HG03280 (cell line): ENCODE data around the gene C4A.
"Not testable (repeated sequence)": the region's sequence is repeated elsewhere in the genome, so short reads cannot be mapped to it uniquely, and the experiment has no call there.

Experiments
- ATAC-seq: cut with Tn5 transposase; IDR thresholded peaks from one replicate; pipeline ENCODE4 v1.9.1; 2021; ENCODE audit warnings: mild to moderate bottlenecking, moderate library complexity; ENCODE audit not compliant: unreplicated experiment

The C4A gene

GRCh38 chr6:32014547-32014946 is 32.7 kb downstream of the C4A start, which contains the start of gene C4B:
Gene C4B (plus strand): TSS chr6:32014795. CDS start chr6:32014846, 51 bp downstream.
- ATAC-seq = not testable (repeated sequence)

GRCh38 chr6:32022100-32022499 is 40.2 kb downstream of the C4A start:
- ATAC-seq = not testable (repeated sequence)

DNA sequence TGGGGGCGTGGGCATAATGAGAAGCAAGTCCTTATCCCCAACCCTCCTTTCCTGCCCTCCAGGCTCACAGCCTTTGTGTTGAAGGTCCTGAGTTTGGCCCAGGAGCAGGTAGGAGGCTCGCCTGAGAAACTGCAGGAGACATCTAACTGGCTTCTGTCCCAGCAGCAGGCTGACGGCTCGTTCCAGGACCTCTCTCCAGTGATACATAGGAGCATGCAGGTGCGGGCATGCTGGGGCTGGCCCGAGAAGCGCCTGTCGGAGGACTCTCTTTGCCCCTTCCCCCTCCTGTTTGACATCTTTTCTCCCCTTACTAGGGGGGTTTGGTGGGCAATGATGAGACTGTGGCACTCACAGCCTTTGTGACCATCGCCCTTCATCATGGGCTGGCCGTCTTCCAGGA is 46.8 kb downstream of the C4A start:
- ATAC-seq = not testable (repeated sequence)

GRCh38 chr6:32029553-32029952 is 47.7 kb downstream of the C4A start:
- not testable (repeated sequence) for ATAC-seq

- not testable (repeated sequence) for ATAC-seq
Measured at GRCh38 chr6:32035283-32036013, 53.6 kb downstream of the C4A start.

DNA sequence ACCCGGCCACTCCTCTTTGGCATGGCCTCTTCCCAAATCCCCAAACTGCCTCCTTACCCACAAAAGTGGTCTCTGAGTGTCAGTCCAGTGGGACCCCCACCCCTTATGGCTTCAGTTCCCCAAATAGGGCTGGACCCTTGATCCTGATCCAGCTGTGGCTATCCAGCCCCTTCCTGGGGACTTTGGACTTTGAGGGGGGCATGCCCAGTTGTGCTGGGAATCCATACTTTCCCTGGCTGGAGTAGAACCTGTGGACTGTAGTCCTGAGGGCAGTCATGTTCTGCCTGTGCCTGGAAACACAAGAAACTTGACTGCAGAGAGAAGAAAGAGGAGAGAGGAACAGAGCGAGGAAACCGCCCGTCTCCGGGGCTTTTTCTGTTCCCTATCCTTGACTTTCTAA is 55.3 kb downstream of the C4A start:
- not testable (repeated sequence) for ATAC-seq

- not testable (repeated sequence) for ATAC-seq
Measured at GRCh38 chr6:32037598-32038524, 56.0 kb downstream of the C4A start, which contains the start of gene CYP21A2. Gene CYP21A2 (plus strand): TSS chr6:32038415. CDS start chr6:32038423, 8 bp downstream.

GRCh38 chr6:32038878-32039277 is 57.0 kb downstream of the C4A start:
- ATAC-seq = not testable (repeated sequence)

DNA sequence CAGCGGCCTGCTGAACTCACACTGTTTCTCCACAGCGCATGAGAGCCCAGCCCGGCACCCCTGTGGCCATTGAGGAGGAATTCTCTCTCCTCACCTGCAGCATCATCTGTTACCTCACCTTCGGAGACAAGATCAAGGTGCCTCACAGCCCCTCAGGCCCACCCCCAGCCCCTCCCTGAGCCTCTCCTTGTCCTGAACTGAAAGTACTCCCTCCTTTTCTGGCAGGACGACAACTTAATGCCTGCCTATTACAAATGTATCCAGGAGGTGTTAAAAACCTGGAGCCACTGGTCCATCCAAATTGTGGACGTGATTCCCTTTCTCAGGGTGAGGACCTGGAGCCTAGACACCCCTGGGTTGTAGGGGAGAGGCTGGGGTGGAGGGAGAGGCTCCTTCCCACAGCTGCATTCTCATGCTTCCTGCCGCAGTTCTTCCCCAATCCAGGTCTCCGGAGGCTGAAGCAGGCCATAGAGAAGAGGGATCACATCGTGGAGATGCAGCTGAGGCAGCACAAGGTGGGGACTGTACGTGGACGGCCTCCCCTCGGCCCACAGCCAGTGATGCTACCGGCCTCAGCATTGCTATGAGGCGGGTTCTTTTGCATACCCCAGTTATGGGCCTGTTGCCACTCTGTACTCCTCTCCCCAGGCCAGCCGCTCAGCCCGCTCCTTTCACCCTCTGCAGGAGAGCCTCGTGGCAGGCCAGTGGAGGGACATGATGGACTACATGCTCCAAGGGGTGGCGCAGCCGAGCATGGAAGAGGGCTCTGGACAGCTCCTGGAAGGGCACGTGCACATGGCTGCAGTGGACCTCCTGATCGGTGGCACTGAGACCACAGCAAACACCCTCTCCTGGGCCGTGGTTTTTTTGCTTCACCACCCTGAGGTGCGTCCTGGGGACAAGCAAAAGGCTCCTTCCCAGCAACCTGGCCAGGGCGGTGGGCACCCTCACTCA is 57.7 kb downstream of the C4A start:
- ATAC-seq = not testable (repeated sequence)

- ATAC-seq = not testable (repeated sequence)
Measured at GRCh38 chr6:32040299-32041049, 58.6 kb downstream of the C4A start.

DNA sequence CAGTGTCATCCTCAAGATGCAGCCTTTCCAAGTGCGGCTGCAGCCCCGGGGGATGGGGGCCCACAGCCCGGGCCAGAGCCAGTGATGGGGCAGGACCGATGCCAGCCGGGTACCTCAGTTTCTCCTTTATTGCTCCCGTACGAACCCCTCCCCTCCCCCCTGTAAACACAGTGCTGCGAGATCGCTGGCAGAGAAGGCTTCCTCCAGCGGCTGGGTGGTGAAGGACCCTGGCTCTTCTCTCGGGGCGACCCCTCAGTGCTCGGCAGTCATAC is 59.1 kb downstream of the C4A start:
- ATAC-seq = not testable (repeated sequence)

GRCh38 chr6:32041385-32041784 is 59.5 kb downstream of the C4A start:
- ATAC-seq = not testable (repeated sequence)

GRCh38 chr6:32042276-32042675 is 60.4 kb downstream of the C4A start:
- ATAC-seq = not testable (repeated sequence)

- not testable (repeated sequence) for ATAC-seq
Measured at GRCh38 chr6:32043589-32044380, 61.9 kb downstream of the C4A start.

DNA sequence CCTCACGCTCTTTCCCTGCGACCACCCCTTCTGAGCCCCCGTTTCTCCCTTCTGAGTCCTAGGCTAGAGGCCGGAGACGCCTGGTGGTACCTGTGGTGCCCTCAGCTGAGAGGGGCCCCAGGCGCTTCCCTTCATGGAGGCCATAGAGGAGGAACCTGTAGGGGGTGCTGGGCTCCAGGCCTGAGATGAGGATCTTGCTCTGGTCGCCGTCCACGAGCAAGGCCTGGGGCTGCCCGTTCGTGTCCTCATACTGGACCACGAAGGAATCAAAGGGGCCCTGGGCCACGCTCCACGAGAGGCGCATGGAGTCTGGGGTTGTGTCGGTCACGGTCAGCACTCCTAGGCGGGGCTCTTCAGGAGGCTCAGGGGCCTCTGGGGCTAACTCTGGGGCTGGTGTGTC is 63.1 kb downstream of the C4A start:
- ATAC-seq = not testable (repeated sequence)

DNA sequence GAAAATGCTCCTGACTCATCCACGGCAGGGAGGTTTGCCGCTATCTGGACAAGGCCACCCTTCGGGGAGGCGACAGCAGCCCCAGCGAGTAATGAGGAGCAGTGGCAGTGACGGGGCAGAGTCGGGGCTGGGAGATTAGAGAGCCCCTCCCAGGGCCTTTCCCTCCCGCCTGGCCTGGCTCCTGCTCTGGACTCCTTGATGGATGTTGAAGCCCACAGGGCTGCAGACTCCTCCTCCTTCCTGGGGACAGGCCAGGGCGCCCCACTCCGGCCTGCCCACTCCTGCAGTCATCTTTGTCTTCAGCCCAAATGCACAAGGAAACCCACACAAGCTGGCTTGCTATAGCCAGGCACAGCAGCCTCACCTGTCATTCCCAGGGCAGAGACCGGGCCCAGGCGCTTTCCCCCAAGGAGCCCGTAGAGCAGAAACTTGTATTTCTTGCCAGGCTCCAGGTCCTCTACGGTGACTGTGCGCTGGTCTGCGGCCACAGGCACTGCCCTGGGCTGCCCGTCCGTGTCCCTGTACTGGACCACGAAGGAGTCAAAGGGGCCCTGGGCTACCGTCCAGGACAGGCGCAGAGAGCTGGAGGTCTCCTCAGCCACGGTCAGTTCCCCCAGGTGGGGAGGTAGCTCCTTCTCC is 64.1 kb downstream of the C4A start:
- no peak for ATAC-seq

DNA sequence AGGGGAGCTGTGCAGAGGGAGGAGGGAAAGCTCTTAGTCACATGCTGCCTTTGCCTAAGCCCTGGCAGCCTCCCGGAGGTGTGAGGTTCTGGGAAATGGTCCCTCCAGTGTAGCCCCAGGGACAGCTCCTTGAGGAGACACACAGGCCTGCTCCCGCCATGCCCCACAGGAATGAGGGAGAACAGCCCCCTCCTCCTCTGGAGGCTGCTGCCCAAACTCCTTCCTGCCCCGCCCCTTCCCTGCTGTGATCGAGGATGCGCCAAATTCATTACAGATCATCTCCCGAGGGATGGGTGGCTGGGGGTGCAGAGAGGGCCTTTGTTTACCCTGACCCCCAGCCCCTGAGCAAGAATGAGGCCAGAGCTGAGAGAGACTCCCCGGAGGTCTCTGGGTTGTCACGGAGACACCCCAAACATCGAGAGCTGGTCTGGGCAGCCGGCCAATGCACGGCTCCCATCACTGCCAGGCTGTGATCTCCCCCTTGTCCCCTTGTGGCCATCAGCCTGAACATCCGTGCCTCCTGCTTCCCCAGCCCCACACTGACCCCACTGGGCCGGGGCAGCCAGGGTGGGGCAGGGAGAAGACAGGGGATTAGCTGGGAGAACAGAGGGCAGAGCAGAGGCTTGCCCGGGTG is 64.7 kb downstream of the C4A start:
- no peak for ATAC-seq

DNA sequence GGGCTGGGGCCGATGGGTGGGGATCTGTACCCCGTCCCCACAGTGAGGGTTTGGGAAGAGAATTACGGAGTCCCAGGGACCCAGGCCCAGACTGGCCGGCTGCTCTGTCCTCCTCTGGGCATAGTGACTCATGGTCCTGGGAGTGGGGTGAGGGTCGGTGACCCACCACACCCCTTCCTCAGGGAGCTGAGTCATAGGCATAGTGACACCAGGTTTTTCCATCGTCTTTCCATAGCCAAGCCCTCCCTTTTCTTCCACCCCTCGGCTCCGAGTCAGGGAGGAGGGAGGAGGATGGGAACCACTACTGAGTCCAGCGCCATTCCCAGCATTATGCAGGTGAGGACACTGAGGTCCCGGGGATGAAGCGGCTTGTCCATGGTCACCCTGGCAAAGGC is 65.2 kb downstream of the C4A start:
- ATAC-seq = no peak
